Activated CD4-positive, CD25-positive, alpha-beta regulatory T cell (primary cell): ENCODE results near the gene AUH.

ENCODE experiments used
- DNase-seq, 4 experiments: peaks; one replicate each; lab custom pipeline; 2025; lab: John Stamatoyannopoulos, UW

Gene AUH

GRCh38 chr9:91338681-91339080 is 23.0 kb downstream of the AUH start:
- DNase-seq = no peak

- DNase-seq = no peak
Observed at GRCh38 chr9:91336786-91337185, 24.9 kb downstream of the AUH start.

GRCh38 chr9:91334053-91334452 is 27.7 kb downstream of the AUH start:
- DNase-seq = no peak

- DNase-seq = no peak
Observed at GRCh38 chr9:91333551-91333950, 28.2 kb downstream of the AUH start.

- no peak for DNase-seq
Observed at GRCh38 chr9:91332546-91333231, 29.0 kb downstream of the AUH start.

- no peak for DNase-seq
Observed at GRCh38 chr9:91331849-91332248, 29.9 kb downstream of the AUH start.

GRCh38 chr9:91328186-91328585 is 33.5 kb downstream of the AUH start:
- DNase-seq = no peak

GRCh38 chr9:91321691-91322090 is 40.0 kb downstream of the AUH start:
- DNase-seq = no peak

GRCh38 chr9:91320299-91320698 is 41.4 kb downstream of the AUH start:
- DNase-seq = no peak

GRCh38 chr9:91316093-91316492 is 45.6 kb downstream of the AUH start:
- no peak for DNase-seq

- DNase-seq = no peak
Observed at GRCh38 chr9:91315191-91315590, 46.5 kb downstream of the AUH start.

- DNase-seq = no peak
Observed at GRCh38 chr9:91312717-91313325, 48.9 kb downstream of the AUH start.

- no peak for DNase-seq
Observed at GRCh38 chr9:91310037-91310436, 51.7 kb downstream of the AUH start.

GRCh38 chr9:91308191-91308590 is 53.5 kb downstream of the AUH start:
- no peak for DNase-seq

- no peak for DNase-seq
Observed at GRCh38 chr9:91307279-91307678, 54.4 kb downstream of the AUH start.

- DNase-seq = no peak
Observed at GRCh38 chr9:91306296-91306630, 55.5 kb downstream of the AUH start.

GRCh38 chr9:91305596-91306295 is 56.0 kb downstream of the AUH start:
- no peak for DNase-seq

- DNase-seq = no peak
Observed at GRCh38 chr9:91303741-91304415, 57.8 kb downstream of the AUH start.

GRCh38 chr9:91302831-91303230 is 58.9 kb downstream of the AUH start:
- DNase-seq = no peak

GRCh38 chr9:91301161-91301560 is 60.6 kb downstream of the AUH start:
- DNase-seq = no peak

- no peak for DNase-seq
Observed at GRCh38 chr9:91298311-91298710, 63.4 kb downstream of the AUH start.

GRCh38 chr9:91297306-91297705 is 64.4 kb downstream of the AUH start:
- DNase-seq = no peak

- no peak for DNase-seq
Observed at GRCh38 chr9:91296354-91296753, 65.4 kb downstream of the AUH start.
